DMS114 treated with DMSO at 0.1 percent for 48 hours (cell line): ENCODE measurements around the gene SFXN3.
A peak's percentile ranks its signal among the peaks of the same experiment; 100 is the strongest.

ENCODE experiments used
- DNase-seq: peaks from one replicate; lab custom pipeline; 2025; ENCODE audit not compliant: unreplicated experiment; lab: John Stamatoyannopoulos, UW

SFXN3 gene

GRCh38 chr10:101031128-101031795 lies at the start of gene SFXN3, which contains the start of gene PDZD7:
Gene SFXN3 (plus strand): TSS chr10:101031234. CDS start chr10:101034695, 3,461 bp downstream.
Gene PDZD7 (minus strand): TSS chr10:101031129. CDS start chr10:101030219, 910 bp downstream.
- DNase-seq: peak; percentile 81

GRCh38 chr10:100982916-100983830 lies 47.9 kb upstream of the SFXN3 start:
- DNase-seq: no peak

DNA sequence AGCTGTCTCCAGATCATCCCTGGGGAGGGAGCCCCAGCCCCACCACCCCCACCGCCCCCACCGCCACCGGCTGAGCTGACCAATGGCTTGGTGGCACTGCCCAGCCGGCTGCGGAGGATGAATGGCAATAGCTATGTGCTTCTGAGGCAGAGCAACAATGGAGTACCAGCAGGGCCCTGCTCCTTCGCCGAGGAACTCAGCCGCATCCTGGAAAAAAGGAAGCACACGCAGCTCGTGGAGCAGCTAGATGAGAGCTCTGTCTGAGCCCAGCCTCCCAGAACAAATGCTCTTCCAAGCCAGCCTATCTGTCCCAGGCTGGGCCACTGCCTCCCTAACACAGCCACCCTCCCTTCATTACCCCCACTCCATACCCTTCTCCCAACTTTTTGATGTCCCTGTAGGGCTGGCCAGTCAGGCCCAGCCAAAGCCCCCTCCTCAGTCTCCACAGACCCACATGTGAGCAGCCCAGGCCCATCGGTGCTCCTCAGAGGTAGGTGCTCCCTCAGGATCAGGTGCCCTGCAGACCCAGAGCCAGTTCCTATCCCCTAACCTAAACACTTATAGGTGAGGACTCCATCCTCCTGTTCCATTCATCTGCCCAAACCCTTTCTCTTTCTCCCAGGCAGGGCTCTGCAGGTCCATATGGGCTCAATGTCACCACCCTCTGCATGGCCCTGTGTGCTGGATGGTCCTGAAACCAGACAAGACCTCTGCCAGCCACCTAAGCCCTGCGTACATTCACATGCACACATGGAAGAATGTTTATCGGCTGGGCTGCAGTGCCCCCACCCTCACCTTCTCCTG lies 47.0 kb upstream of the SFXN3 start:
- DNase-seq: no peak

DNA sequence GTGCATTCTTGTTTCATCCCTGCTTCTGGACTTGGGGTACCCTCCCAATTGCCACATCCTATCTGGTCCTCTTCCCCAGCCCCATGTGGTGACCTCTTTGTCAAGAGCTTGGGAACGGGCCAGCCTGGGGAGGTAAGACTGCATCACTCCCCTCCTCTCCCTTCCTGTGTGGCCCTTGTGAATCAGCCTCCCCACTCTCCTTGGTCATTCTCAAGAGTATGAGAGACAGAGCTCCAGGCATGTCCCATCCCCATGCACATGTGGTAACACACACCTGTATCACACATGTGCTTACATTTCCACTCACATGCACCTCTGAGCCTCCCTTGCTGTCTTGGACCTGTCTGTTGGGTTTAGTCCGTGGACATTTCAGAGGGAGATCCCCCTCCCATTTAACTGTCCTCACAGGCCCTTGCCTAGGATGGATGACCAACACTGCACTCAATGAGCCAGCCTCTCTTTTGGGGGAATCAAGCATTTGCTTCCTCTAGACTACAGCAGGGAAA lies 46.3 kb upstream of the SFXN3 start:
- no peak for DNase-seq

- no peak for DNase-seq
Measured at GRCh38 chr10:100985336-100985735, 45.7 kb upstream of the SFXN3 start.

GRCh38 chr10:100986623-100986951 lies 44.4 kb upstream of the SFXN3 start:
- no peak for DNase-seq

GRCh38 chr10:100986952-100987684 lies 43.9 kb upstream of the SFXN3 start, which contains the start of the genes MRPL43 and TWNK:
Gene MRPL43 (minus strand): TSS chr10:100987497. CDS start chr10:100987443, 54 bp downstream.
Gene TWNK (plus strand): TSS chr10:100987543. CDS start chr10:100988211, 668 bp downstream.
- DNase-seq: peak; percentile 82

GRCh38 chr10:100987685-100988049 lies 43.4 kb upstream of the SFXN3 start:
- no peak for DNase-seq

GRCh38 chr10:100988166-100988565 lies 42.9 kb upstream of the SFXN3 start:
- no peak for DNase-seq

DNA sequence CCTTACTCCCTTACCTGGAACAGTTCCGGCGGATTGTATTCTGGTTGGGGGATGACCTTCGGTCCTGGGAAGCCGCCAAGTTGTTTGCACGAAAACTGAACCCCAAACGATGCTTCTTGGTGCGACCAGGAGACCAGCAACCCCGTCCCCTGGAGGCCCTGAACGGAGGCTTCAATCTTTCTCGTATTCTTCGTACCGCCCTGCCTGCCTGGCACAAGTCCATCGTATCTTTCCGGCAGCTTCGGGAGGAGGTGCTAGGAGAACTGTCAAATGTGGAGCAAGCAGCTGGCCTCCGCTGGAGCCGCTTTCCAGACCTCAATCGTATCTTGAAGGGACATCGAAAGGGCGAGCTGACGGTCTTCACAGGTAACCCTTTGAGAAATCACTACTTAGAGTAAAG lies 41.9 kb upstream of the SFXN3 start:
- DNase-seq: no peak

- DNase-seq: peak; percentile 60
Measured at GRCh38 chr10:100993986-100994708, 36.9 kb upstream of the SFXN3 start.

DNA sequence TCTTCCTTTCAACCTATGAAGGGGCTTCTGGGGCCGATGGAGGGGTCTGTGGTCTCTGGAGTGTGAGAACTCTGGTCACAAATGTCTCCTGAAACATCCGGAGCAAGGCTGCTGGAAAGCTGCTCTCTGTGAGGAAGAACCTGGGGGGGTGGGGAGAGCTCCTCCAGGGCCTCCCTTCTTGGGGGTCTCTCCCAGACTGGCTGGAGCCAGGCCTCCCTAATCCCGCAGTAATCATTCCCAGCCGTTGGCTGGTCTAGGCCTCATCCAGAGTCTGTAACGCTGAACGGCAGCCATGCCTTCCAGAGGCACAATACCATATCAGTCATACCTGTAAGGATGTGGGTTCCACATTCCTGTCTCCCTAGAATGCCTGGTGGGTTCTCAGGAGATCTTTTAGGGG lies 35.9 kb upstream of the SFXN3 start:
- no peak for DNase-seq

DNA sequence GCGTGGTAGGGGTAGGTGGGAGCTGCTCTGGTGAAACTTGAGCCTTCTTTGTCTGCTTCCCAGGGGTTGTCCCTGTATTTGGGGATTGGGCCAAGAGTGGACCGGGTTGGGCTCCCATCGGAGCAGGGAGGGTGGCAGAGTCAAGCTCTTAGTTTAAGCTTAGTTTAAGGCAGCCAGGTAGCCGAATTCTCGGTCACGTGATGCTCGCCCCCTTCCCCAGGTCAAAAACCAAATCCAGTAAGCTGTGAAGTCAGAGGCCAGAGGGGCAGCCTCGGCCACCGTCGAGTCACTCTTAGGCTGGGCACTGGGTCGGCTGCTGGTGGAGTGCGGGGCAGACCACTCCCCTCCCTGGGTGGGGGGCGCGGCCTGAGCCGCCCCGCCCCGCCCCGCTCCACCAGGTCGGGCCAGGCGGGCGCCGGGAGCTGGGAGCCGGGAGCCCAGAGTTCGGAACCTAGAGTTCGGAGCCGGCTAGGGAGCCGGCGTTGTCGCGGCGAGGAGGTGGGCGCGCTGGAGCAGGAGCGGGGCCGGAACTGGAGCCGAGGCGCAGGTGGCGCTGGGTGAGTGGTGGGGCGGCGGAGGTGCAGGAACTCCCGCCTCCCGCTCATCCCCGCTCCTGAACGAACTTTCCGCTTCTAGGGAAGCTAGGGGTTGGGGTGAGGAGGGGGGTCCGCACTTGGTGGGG lies 34.2 kb upstream of the SFXN3 start:
- peak; percentile 31 for DNase-seq

DNA sequence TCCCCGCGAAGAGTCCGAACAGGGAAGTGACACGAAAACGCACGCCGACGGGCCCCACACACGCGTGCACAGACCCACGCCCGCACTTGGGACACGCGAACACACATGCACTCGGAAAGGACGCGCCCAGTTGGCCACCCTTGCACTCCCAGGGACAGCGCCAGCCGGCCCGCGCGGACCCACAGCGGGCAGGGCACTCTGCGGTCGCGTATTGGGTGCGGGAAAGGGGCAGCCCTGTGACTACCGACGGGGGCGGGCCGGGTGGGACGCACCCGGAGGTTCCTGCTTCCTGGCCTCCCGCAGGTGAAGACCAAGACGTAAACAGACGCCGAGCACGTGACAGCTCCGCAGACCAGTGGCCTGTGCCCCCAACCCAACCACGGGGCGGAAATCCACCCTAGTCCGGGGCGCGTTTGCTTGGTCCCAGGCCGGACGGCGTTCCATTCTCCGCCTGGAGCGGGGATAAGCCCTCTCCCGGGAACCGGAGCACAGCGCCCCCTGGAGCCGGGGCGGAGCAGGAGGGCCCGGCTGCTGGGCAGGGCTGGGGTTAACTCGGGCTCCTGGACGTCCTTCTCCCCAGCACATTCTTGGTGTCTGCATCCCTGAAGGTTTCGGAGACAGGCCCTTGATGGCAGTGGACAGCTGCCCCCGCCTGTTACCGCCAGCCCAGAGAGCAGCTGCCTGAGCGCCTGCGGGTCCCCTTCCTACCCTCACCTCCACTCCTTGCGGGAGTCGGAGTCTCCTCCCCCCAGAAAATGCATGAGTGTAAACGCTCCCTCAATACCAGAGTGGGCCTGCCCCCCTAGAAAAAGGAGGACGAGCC lies 33.5 kb upstream of the SFXN3 start:
- peak; percentile 62 for DNase-seq

DNA sequence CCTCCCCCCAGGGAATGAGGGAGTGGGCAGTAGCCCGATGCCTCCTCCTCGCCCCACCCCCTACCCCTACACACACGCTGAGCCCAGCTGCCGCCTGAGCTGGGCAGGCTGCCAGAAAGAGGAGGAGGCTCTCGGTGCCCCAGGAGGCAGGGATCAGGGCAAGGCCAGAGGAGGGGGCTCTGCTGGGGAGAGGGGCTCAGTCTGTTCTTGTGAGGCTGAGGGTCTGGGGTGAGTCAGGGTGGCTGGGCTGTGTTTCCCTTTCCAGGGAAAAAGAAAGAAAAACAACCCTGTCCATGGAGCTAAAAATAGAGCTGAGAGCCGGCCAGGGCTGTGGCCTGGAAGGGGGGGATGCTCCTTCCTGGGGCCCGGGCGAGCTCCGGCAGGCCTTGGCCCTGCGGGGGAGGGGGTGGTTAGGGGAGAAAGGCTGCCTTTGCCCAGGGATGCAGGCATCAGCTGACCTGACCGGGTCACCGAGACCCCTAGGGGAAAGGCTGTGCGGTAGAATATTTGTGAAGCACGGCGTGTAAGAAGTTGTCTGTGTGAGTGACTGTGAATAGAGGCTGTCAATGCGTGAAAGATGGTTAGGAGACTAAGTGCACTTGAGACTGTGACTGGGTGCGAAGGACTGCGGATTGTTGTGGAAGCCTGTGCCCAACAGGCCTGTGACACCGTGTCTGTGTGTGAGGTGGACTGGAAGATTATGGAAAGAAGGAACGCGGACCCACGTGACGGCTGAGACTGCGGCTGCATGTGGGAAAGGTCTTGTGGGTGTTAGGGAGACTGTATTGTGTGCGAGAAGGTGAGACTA lies 32.6 kb upstream of the SFXN3 start:
- peak; percentile 46 for DNase-seq

DNA sequence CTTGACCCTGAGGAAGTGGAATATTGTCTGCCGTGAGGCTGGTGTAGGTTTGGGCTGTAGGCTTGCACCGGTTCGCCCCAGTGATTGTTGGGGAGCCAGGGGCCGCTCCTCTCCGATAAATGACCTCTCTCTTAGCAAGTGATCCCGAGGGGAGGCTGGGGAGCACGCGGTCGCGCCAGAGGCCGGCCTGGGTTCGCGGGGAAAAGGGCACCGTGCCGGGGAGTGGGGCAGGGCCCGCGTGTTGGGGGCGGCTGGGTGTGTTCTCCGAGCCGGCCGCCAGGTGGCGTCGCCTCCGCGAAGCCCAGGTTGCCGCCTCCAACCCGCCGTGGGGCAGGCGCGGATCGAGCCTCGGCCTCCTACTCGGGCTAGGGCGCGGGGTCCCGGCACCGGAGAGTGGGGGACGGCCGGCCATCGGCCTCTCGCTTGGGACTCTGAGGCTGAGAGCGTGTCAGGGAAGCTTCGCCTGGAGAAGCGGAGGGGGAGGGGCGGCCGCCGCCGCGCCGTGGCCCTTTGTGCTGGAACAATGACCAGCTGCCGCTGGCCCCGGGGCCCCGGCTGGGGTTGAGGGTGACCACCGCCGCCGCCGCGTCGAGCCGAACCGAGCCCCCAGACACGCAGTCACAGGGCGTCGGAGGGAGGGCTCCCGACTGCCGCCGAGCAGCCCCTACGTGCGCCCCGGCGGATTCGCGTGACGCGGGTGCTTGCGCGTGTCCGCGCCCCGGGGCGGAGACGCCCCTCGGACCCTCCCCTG lies 31.9 kb upstream of the SFXN3 start:
- peak; percentile 21 for DNase-seq

DNA sequence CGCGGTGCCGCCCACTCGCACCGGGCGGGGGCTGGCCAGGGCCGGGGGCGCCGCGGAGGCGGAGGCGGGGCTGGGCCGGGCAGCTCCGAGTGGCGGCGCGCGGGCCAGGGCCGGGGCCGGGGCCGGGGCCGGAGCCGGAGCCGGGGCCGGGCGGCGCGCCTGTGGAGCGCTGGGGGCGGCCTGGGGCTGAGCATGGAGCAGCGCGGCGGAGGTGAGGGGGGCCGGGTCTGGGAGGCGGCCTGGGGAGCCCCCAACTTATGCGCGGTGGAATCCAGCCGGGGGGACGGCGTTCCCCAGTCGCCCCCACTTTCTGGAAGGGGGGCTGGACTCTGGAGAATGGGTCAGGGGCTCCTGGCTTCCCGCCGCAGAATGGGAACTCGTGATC lies 31.3 kb upstream of the SFXN3 start, which contains the start of gene LZTS2:
Gene LZTS2 (plus strand): TSS at position 67 of the 385 bp plus-strand sequence. CDS start 2,731 bp downstream, outside the sequence.
- DNase-seq: no peak
